HEK293 (cell line): Measurements from ENCODE around the gene KIF1A.

ENCODE experiments used
- ZBTB20 ChIP-seq: fragments of 450-650 bp; formaldehyde crosslinking; IDR thresholded peaks from 2 replicates; pipeline ENCODE4 v1.5.1; 2016; ENCODE audit warnings: missing biosample characterization, missing genetic modification characterization
- ZNF184 ChIP-seq: fragments of 450-650 bp; IDR thresholded peaks from 2 replicates; pipeline ENCODE4 v1.5.1; 2018; ENCODE audit warnings: missing biosample characterization, mild to moderate bottlenecking, missing genetic modification characterization

DNA sequence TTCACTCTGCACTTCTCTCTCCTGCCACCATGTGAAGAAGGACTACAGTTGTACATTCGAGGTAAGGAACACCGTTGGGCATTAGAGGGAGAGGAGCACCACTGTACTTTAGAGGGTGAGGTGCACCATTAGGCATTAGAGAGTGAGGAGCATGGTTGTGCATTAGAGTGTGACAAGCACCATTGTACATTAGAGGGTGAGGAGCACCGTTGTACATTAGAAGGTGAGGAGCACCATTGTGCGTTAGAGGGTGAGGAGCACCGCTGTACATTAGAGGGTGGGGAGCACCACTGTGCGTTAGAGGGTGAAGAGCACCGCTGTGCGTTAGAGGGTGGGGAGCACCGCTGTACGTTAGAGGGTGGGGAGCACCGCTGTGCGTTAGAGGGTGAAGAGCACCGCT, 27.8 kb upstream of the KIF1A start:
- TF ChIP-seq ZBTB20 (tag by site-specific recombination) (no peak), ZNF184 (tag by site-specific recombination) (no peak)
